Kidney epithelial cell (primary cell): ENCODE results near the gene CDH23. TPM values are rescaled to one million over a fixed set of nuclear protein-coding genes. Genes with fewer than 3 reads are reported as not detected.

Source experiments
- DNase-seq: peaks from one replicate; pipeline ENCODE4 v3.0.0-alpha.2; 2010; ENCODE audit warnings: low read depth
- H3K27me3 ChIP-seq: 2 replicates; pipeline ENCODE4 v1.6.0; 2011; ENCODE audit warnings: low read length; ENCODE audit not compliant: control insufficient read depth, insufficient read depth
- H3K36me3 ChIP-seq: 2 replicates; pipeline ENCODE4 v1.5.1; 2011; ENCODE audit warnings: low read length; ENCODE audit not compliant: control insufficient read depth, insufficient read depth
- H3K4me3 ChIP-seq: 2 replicates; pipeline ENCODE4 v1.5.1; 2011; ENCODE audit warnings: low read depth, mild to moderate bottlenecking, control low read depth, low read length
- total RNA-seq: library from RNA; depleted of rRNA; stranded (reverse); fragments of >200 nt; gene quantifications from 2 replicates; pipeline ENCODE4 v1.2.3, GENCODE V29; 2015
- TF ChIP-seq, protein P1 (sequence below): IDR thresholded peaks from 2 replicates; pipeline ENCODE4 v1.5.1; 2011; ENCODE audit warnings: mild to moderate bottlenecking, moderate library complexity, low read length, control low read depth, inconsistent platforms; ENCODE audit not compliant: insufficient read depth, poor library complexity, severe bottlenecking

The CDH23 gene
- total RNA-seq, 1 donor from 2014 or later, result 0.04 TPM

GRCh38 chr10:71660313-71660712 lies 263.6 kb downstream of the CDH23 start:
- Histone ChIP-seq H3K4me3 (no peak overlapping the region), H3K27me3 (peaks cover 10% of the 10 kb centered on the region), H3K36me3 (no peaks in the 10 kb centered on the region)
- TF ChIP-seq, protein P1, sequence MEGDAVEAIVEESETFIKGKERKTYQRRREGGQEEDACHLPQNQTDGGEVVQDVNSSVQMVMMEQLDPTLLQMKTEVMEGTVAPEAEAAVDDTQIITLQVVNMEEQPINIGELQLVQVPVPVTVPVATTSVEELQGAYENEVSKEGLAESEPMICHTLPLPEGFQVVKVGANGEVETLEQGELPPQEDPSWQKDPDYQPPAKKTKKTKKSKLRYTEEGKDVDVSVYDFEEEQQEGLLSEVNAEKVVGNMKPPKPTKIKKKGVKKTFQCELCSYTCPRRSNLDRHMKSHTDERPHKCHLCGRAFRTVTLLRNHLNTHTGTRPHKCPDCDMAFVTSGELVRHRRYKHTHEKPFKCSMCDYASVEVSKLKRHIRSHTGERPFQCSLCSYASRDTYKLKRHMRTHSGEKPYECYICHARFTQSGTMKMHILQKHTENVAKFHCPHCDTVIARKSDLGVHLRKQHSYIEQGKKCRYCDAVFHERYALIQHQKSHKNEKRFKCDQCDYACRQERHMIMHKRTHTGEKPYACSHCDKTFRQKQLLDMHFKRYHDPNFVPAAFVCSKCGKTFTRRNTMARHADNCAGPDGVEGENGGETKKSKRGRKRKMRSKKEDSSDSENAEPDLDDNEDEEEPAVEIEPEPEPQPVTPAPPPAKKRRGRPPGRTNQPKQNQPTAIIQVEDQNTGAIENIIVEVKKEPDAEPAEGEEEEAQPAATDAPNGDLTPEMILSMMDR, result no peak
- no peak for DNase-seq

- H3K4me3 ChIP-seq, result no peak overlapping the region
- no peaks in the 10 kb centered on the region for H3K36me3 ChIP-seq
- DNase-seq, result no peak
- TF ChIP-seq, protein P1, result no peak
- H3K27me3 ChIP-seq, result peaks cover 14% of the 10 kb centered on the region
Observed at GRCh38 chr10:71661060-71661622, 264.4 kb downstream of the CDH23 start.

- Histone ChIP-seq H3K27me3 (peaks cover 14% of the 10 kb centered on the region), H3K36me3 (no peaks in the 10 kb centered on the region), H3K4me3 (no peak overlapping the region)
- TF ChIP-seq, protein P1, result no peak
- DNase-seq, result no peak
Observed at GRCh38 chr10:71661779-71662336, 265.1 kb downstream of the CDH23 start.

DNA sequence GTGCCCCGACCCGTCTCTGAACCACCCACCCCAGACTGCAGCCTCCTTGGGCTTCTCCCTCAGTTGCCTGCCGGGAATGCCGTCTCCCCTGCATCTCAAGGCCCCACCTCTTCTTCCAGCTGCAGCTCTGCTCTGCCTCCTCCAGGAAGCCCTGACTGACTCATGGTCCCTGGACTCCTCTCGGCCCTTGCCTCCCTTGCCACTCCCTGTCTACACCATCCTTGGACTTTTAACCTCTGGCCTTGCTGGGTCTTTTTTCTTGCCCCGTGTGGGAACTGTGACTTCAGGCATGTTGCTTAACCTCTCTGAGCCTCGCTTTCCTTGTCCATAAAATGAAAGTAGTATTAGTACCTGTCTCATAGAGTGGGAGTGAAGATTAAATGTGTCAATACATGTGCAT lies 266.6 kb downstream of the CDH23 start:
- peaks cover 22% of the 10 kb centered on the region for H3K27me3 ChIP-seq
- TF ChIP-seq, protein P1, result no peak
- no peaks in the 10 kb centered on the region for H3K36me3 ChIP-seq
- no peak overlapping the region for H3K4me3 ChIP-seq
- no peak for DNase-seq

- H3K36me3 ChIP-seq, result no peaks in the 10 kb centered on the region
- DNase-seq, result no peak
- TF ChIP-seq, protein P1, result no peak
- H3K4me3 ChIP-seq, result no peak overlapping the region
- H3K27me3 ChIP-seq, result peaks cover 22% of the 10 kb centered on the region
Observed at GRCh38 chr10:71664585-71664984, 267.9 kb downstream of the CDH23 start.

DNA sequence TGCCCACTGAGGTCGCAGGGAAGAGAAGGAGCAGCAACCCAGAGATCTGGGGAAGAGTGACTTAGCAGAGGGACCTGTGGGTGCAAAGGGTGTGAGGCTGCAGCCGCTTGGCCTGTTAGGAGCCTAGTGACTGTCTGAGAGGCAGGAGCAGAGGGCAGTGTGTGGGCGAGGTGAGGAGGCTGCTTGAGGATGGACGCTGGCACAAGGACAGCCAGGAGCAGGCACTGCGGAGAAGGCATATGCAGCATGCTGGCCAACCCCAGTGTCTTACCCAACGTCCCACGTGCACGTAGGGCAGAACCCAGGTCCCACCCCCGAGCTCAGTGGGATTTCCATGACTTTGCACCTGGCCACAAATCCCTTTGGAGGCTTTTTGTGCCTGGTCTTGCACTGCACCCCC lies 268.7 kb downstream of the CDH23 start:
- no peak for DNase-seq
- Histone ChIP-seq H3K36me3 (no peaks in the 10 kb centered on the region), H3K27me3 (peaks cover 22% of the 10 kb centered on the region), H3K4me3 (no peak overlapping the region)
- TF ChIP-seq, protein P1, result no peak
